Right lobe of liver (tissue), 4 donors: ENCODE data around the gene NBAS.

ENCODE experiments used
- CTCF ChIP-seq, 4 donors: fragments of 200-600 bp in 3 of 4; fragments of 450-650 bp in 1 of 4; IDR thresholded peaks; one replicate each; pipeline versions ENCODE4 v1.5.1 to v1.8.0; 2016 to 2022; ENCODE audit warnings: antibody characterized with exemption in 4 of 4, mild to moderate bottlenecking in 2 of 4
- POLR2A ChIP-seq: fragments of 450-650 bp; IDR thresholded peaks from one replicate; pipeline ENCODE4 v1.6.1; 2017; ENCODE audit warnings: antibody characterized with exemption, mild to moderate bottlenecking
- donor health status: DM: no; HTN: no; CAD: no.
- donor health status: DM: no; HTN: no; CAD: no.
- donor health status: DM: no; HTN: yes; CAD: no.

- TF ChIP-seq CTCF (IDR thresholded peaks at IDR 0.05) (no peak), POLR2A (no peak)
These were observed 34.8 kb upstream of the NBAS start for GRCh38 chr2:15595936-15596335.
